ENCODE measurements around the gene SLC4A2. TPM values are rescaled to one million over a fixed set of nuclear protein-coding genes. Genes with fewer than 3 reads are reported as not detected.

The SLC4A2 gene
- total and polyA plus RNA-seq, 2 of the 8 experiments (the other 6 are each of a cell fraction or from before 2014, with no cell fraction given): 72.6 to 147 TPM

GRCh38 chr7:151065516-151065915 lies 6.1 kb downstream of the SLC4A2 start (continued):
- TF ChIP-seq CHD7 (IDR thresholded peaks at IDR 0.05; ENCODE audit: insufficient replicate concordance, low read length) (no peak), RNF2 (IDR thresholded peaks at IDR 0.05; ENCODE audit: borderline replicate concordance, low read depth, low read length, missing control alignments, poor library complexity, severe bottlenecking) (no peak), ZNF274 (IDR thresholded peaks at IDR 0.05; ENCODE audit: borderline replicate concordance, extremely low read depth, low read length) (no peak), SP2 (IDR thresholded peaks at IDR 0.05; ENCODE audit: low read length) (no peak), KDM1A (IDR thresholded peaks at IDR 0.05; ENCODE audit: borderline replicate concordance, low read length) (no peak), TCF12 (IDR thresholded peaks at IDR 0.05; ENCODE audit: low read depth, low read length) (no peak), POLR2A (IDR thresholded peaks at IDR 0.05; ENCODE audit: control extremely low read depth in 1 of 2, low read depth in 2 of 2, low read length in 2 of 2) (no peak), SAP30 (IDR thresholded peaks at IDR 0.05; ENCODE audit: insufficient read depth, insufficient replicate concordance, low read length) (no peak), JUN (IDR thresholded peaks at IDR 0.05; ENCODE audit: low read depth, low read length) (no peak), KDM4A (IDR thresholded peaks at IDR 0.05; ENCODE audit: low read depth, low read length, severe bottlenecking) (no peak), JUND (IDR thresholded peaks at IDR 0.05; ENCODE audit: low read length) (no peak), RBBP5 (IDR thresholded peaks at IDR 0.05; ENCODE audit: borderline replicate concordance, low read depth, low read length) (no peak)

Measured in H1 (cell line).